Measurements from ENCODE around the gene KCNMB4. TPM values are rescaled to one million over a fixed set of nuclear protein-coding genes. Genes with fewer than 3 reads are reported as not detected.

Gene KCNMB4
- total and polyA plus RNA-seq, 2 donors (not counting 1 experiment from before 2014, with no cell fraction given): 0.66 to 0.67 TPM

DNA sequence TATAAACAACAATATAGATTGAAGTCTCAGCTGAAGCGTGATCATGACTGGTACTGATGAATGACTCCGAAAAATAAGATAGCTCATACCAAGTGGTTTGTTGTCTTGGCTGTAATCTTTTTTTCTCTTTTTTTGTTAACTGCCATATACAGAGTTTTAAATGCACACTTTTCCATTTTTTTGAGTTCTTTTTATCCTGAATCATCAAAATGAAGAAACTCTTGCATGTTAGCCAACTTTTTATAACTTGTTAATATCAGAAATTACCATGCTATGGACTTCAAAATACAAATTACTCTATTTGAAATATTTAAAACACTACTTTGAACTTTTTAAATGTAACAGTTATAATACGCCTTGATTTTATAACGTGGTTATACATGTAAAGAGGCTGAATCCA, 10.1 kb upstream of the KCNMB4 start:
- ATAC-seq (ENCODE audit: low read depth): no peak
- Histone ChIP-seq H3K36me3 (replicated peaks in 1 of 2; ENCODE audit: control extremely low read depth in 1 of 2, control insufficient read depth in 1 of 2, extremely low read depth in 1 of 2, insufficient read depth in 2 of 2, low read length in 1 of 2) (no peaks in the 10 kb centered on the region), H2AFZ (ENCODE audit: insufficient read depth, low read depth, low read length, poor library complexity, severe bottlenecking) (no peak overlapping the region), H3K4me1 (ENCODE audit: control insufficient read depth in 2 of 2, insufficient read depth in 2 of 2, low read length in 2 of 2) (peaks cover 0 to 7% of the 10 kb centered on the region in 2 donors), H4K20me1 (ENCODE audit: control insufficient read depth, insufficient read depth, low read length, poor library complexity, severe bottlenecking) (no peaks in the 10 kb centered on the region), H3K9me3 (ENCODE audit: control extremely low read depth in 1 of 3, control insufficient read depth in 2 of 3, insufficient read depth in 1 of 3, low read length in 2 of 3) (no peaks in the 10 kb centered on the region), H3K27me3 (replicated peaks in 1 of 4; ENCODE audit: control extremely low read depth in 1 of 4, control insufficient read depth in 3 of 4, insufficient read depth in 4 of 4, low read length in 3 of 4) (no peaks in the 10 kb centered on the region), H3K79me2 (ENCODE audit: control insufficient read depth, insufficient read depth, low read length) (no peaks in the 10 kb centered on the region), H3K4me3 (ENCODE audit: control extremely low read depth in 1 of 5, extremely low read depth in 1 of 5, insufficient read depth in 1 of 5, low read depth in 2 of 5, low read length in 4 of 5) (no peak overlapping the region), H3K27ac (ENCODE audit: low read length in 2 of 2) (no peak overlapping the region), H3K4me2 (replicated peaks; ENCODE audit: low read depth, low read length, poor library complexity, severe bottlenecking) (no peak overlapping the region), H3K9ac (ENCODE audit: low read length) (no peak overlapping the region)
- DNase-seq: no peak
- Mint-ChIP-seq H3K9me3 (ENCODE audit: insufficient read depth) (no peaks in the 10 kb centered on the region), H3K4me1 (peaks cover 8% of the 10 kb centered on the region), H3K27me3 (no peaks in the 10 kb centered on the region), H3K27ac (no peak overlapping the region), H3K4me3 (no peak overlapping the region)
- no peak for TF ChIP-seq EZH2 (IDR thresholded peaks at IDR 0.05; ENCODE audit: borderline replicate concordance, insufficient read depth, low read depth, low read length, poor library complexity, severe bottlenecking)
- TF ChIP-seq, protein P1, sequence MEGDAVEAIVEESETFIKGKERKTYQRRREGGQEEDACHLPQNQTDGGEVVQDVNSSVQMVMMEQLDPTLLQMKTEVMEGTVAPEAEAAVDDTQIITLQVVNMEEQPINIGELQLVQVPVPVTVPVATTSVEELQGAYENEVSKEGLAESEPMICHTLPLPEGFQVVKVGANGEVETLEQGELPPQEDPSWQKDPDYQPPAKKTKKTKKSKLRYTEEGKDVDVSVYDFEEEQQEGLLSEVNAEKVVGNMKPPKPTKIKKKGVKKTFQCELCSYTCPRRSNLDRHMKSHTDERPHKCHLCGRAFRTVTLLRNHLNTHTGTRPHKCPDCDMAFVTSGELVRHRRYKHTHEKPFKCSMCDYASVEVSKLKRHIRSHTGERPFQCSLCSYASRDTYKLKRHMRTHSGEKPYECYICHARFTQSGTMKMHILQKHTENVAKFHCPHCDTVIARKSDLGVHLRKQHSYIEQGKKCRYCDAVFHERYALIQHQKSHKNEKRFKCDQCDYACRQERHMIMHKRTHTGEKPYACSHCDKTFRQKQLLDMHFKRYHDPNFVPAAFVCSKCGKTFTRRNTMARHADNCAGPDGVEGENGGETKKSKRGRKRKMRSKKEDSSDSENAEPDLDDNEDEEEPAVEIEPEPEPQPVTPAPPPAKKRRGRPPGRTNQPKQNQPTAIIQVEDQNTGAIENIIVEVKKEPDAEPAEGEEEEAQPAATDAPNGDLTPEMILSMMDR (IDR thresholded peaks at IDR 0.05): no peak
- no CpG with 5 or more reads among the region's 4 CpGs for WGBS (ENCODE audit: insufficient coverage)
- intact Hi-C loops (cut with micrococcal nuclease): no loop called here
- ChIA-PET CTCF (no interaction called here), POLR2A (no interaction called here)

- H3K27ac ChIP-seq (ENCODE audit: low read length in 2 of 2): no peak overlapping the region
- H3K4me3 Mint-ChIP-seq: no peak overlapping the region
- no peaks in the 10 kb centered on the region for H3K4me1 Mint-ChIP-seq
- H3K27ac Mint-ChIP-seq: no peak overlapping the region
- no peaks in the 10 kb centered on the region for H4K20me1 ChIP-seq (ENCODE audit: control insufficient read depth, insufficient read depth, low read length, poor library complexity, severe bottlenecking)
- ATAC-seq (ENCODE audit: low read depth) (no peak), DNase-seq (no peak)
- H2AFZ ChIP-seq (ENCODE audit: insufficient read depth, low read depth, low read length, poor library complexity, severe bottlenecking): no peak overlapping the region
- no peak overlapping the region for H3K9ac ChIP-seq (ENCODE audit: low read length)
- TF ChIP-seq, protein P1 (IDR thresholded peaks at IDR 0.05): no peak
- TF ChIP-seq EZH2 (IDR thresholded peaks at IDR 0.05; ENCODE audit: borderline replicate concordance, insufficient read depth, low read depth, low read length, poor library complexity, severe bottlenecking): no peak
- no peaks in the 10 kb centered on the region for H3K9me3 Mint-ChIP-seq (ENCODE audit: insufficient read depth)
- H3K9me3 ChIP-seq (ENCODE audit: control extremely low read depth in 1 of 3, control insufficient read depth in 2 of 3, insufficient read depth in 1 of 3, low read length in 2 of 3): no peaks in the 10 kb centered on the region
- H3K27me3 ChIP-seq (replicated peaks in 1 of 4; ENCODE audit: control extremely low read depth in 1 of 4, control insufficient read depth in 3 of 4, insufficient read depth in 4 of 4, low read length in 3 of 4): peaks cover 0 to 3% (median under 1%) of the 10 kb centered on the region in 4 experiments
- no CpG with 5 or more reads among the region's 1 CpG for WGBS (ENCODE audit: insufficient coverage)
- intact Hi-C loops (cut with micrococcal nuclease): no loop called here
- ChIA-PET CTCF (interaction anchor here (0.8 kb wide), 1 partner anchor 1387 kb away, joined by 6 read pairs; no protein-coding TSS in a partner anchor), POLR2A (no interaction called here)
- H3K4me3 ChIP-seq (ENCODE audit: control extremely low read depth in 1 of 5, extremely low read depth in 1 of 5, insufficient read depth in 1 of 5, low read depth in 2 of 5, low read length in 4 of 5): no peak overlapping the region
- H3K36me3 ChIP-seq (replicated peaks in 1 of 2; ENCODE audit: control extremely low read depth in 1 of 2, control insufficient read depth in 1 of 2, extremely low read depth in 1 of 2, insufficient read depth in 2 of 2, low read length in 1 of 2): no peaks in the 10 kb centered on the region
- H3K79me2 ChIP-seq (ENCODE audit: control insufficient read depth, insufficient read depth, low read length): no peaks in the 10 kb centered on the region
- peaks cover under 1% of the 10 kb centered on the region in 2 donors for H3K4me1 ChIP-seq (ENCODE audit: control insufficient read depth in 2 of 2, insufficient read depth in 2 of 2, low read length in 2 of 2)
- peaks cover under 1% of the 10 kb centered on the region for H3K27me3 Mint-ChIP-seq
- no peak overlapping the region for H3K4me2 ChIP-seq (replicated peaks; ENCODE audit: low read depth, low read length, poor library complexity, severe bottlenecking)
These were observed 6.5 kb upstream of the KCNMB4 start for GRCh38 chr12:70359458-70360197.

Data from B cell (primary cell).